Neuronal stem cell (in vitro differentiated cells): Measurements from ENCODE around the gene GRIFIN.

Experiments used
- DNase-seq: peaks from one replicate; pipeline ENCODE4 v3.0.0-alpha.2; 2013; ENCODE audit warnings: low spot score
- H2AFZ ChIP-seq: one replicate; pipeline ENCODE4 v1.6.1; 2013; ENCODE audit warnings: mild to moderate bottlenecking, low read length, inconsistent platforms
- H2AK5ac ChIP-seq: 2 replicates; pipeline ENCODE4 v1.6.1; 2013; ENCODE audit warnings: low read depth, mild to moderate bottlenecking, inconsistent platforms, low read length, moderate library complexity, mixed read lengths
- H2BK120ac ChIP-seq: 2 replicates; pipeline ENCODE4 v1.6.1; 2013; ENCODE audit warnings: low read depth, mild to moderate bottlenecking, inconsistent platforms, low read length, moderate library complexity, mixed read lengths
- H2BK12ac ChIP-seq: one replicate; pipeline ENCODE4 v1.6.1; 2013; ENCODE audit warnings: low read length, inconsistent platforms
- H2BK15ac ChIP-seq: 2 replicates; pipeline ENCODE4 v1.6.1; 2013; ENCODE audit warnings: mild to moderate bottlenecking, low read length, inconsistent platforms, mixed read lengths
- H2BK5ac ChIP-seq: one replicate; pipeline ENCODE4 v1.6.1; 2013; ENCODE audit warnings: inconsistent platforms, mild to moderate bottlenecking, low read length, moderate library complexity
- H3K14ac ChIP-seq: one replicate; pipeline ENCODE4 v1.6.1; 2013; ENCODE audit warnings: low read length, inconsistent platforms
- H3K18ac ChIP-seq: 2 replicates; pipeline ENCODE4 v1.6.1; 2013; ENCODE audit warnings: low read length, inconsistent platforms
- H3K23ac ChIP-seq: 2 replicates; pipeline ENCODE4 v1.6.1; 2013; ENCODE audit warnings: low read depth, mild to moderate bottlenecking, mixed read lengths, low read length, inconsistent platforms; ENCODE audit not compliant: poor library complexity
- H3K27ac ChIP-seq: replicated peaks from 3 replicates; pipeline ENCODE4 v1.5.1; 2013; ENCODE audit warnings: low read length, inconsistent platforms
- H3K27me3 ChIP-seq, 3 experiments: 2 replicates each; pipeline ENCODE4 v1.6.1; 2013; ENCODE audit warnings: low read length in 3 of 3, mild to moderate bottlenecking in 2 of 3, inconsistent platforms in 1 of 3, low read depth in 1 of 3, mixed read lengths in 1 of 3, moderate library complexity in 1 of 3; ENCODE audit not compliant: control insufficient read depth in 3 of 3, insufficient read depth in 3 of 3
- H3K36me3 ChIP-seq, 2 donors: replicated peaks in 1 of 2; 2 replicates each; pipeline ENCODE4 v1.6.1; 2013; ENCODE audit warnings: low read length in 2 of 2; ENCODE audit not compliant: control insufficient read depth in 2 of 2, insufficient read depth in 2 of 2
- H3K4ac ChIP-seq: 2 replicates; pipeline ENCODE4 v1.6.1; 2013; ENCODE audit warnings: inconsistent platforms, mild to moderate bottlenecking, low read length, moderate library complexity
- H3K4me1 ChIP-seq, 2 donors: 1 replicate in 1 of 2; 2 replicates in 1 of 2; pipeline ENCODE4 v1.6.1; 2013; ENCODE audit warnings: low read length in 2 of 2, low read depth in 1 of 2; ENCODE audit not compliant: control insufficient read depth in 2 of 2, insufficient read depth in 1 of 2
- H3K4me2 ChIP-seq: one replicate; pipeline ENCODE4 v1.6.1; 2013; ENCODE audit warnings: mild to moderate bottlenecking, low read length, inconsistent platforms; ENCODE audit not compliant: insufficient read depth, poor library complexity, severe bottlenecking
- H3K4me3 ChIP-seq, 2 donors: 2 replicates each; pipeline ENCODE4 v1.5.1; 2013; ENCODE audit warnings: low read length in 2 of 2, mild to moderate bottlenecking in 2 of 2, inconsistent platforms in 1 of 2, moderate library complexity in 1 of 2
- H3K79me1 ChIP-seq: one replicate; pipeline ENCODE4 v1.6.1; 2013; ENCODE audit warnings: low read depth, mild to moderate bottlenecking, inconsistent platforms, low read length, moderate library complexity
- H3K9ac ChIP-seq: one replicate; pipeline ENCODE4 v1.6.1; 2013; ENCODE audit warnings: mild to moderate bottlenecking, low read depth, low read length, inconsistent platforms; ENCODE audit not compliant: poor library complexity
- H3K9me3 ChIP-seq, 2 donors: replicated peaks in 1 of 2; 2 replicates each; pipeline versions ENCODE3 to v1.6.1; 2013; ENCODE audit warnings: low read length in 2 of 2, mild to moderate bottlenecking in 2 of 2, inconsistent platforms in 1 of 2, low read depth in 1 of 2, mixed read lengths in 1 of 2, moderate library complexity in 1 of 2; ENCODE audit not compliant: control insufficient read depth in 2 of 2, insufficient read depth in 1 of 2
- H4K8ac ChIP-seq: one replicate; pipeline ENCODE4 v1.6.1; 2013; ENCODE audit warnings: low read depth, mild to moderate bottlenecking, inconsistent platforms, low read length, moderate library complexity
- H4K91ac ChIP-seq: one replicate; pipeline ENCODE4 v1.6.1; 2013; ENCODE audit warnings: low read length, low read depth, mild to moderate bottlenecking, inconsistent platforms; ENCODE audit not compliant: poor library complexity
- WGBS, 2 donors: extraction: QIAGEN DNeasy Blood & Tissue Kit; methylation state at CpG; one replicate each; pipeline ENCODE4 v1.1.7; 2013; ENCODE audit warnings: missing lambda C conversion rate in 2 of 2, mixed read lengths in 1 of 2; ENCODE audit not compliant: insufficient read length in 2 of 2, insufficient replicate concordance in 1 of 2; ENCODE audit errors: extremely low coverage in 2 of 2; 5-methylcytosine and 5-hydroxymethylcytosine counted together

The GRIFIN gene

GRCh38 chr7:2468227-2468626 lies 8.0 kb downstream of the GRIFIN start:
- H3K23ac ChIP-seq = no peak overlapping the region
- WGBS, 2 donors = no CpG with 5 or more reads among the region's 7 CpGs
- H3K4me3 ChIP-seq = no peak overlapping the region
- peaks cover 13 to 26% of the 10 kb centered on the region in 2 donors for H3K4me1 ChIP-seq
- peak overlapping the region; percentile 44 for H3K9ac ChIP-seq
- no peak overlapping the region for H3K4me2 ChIP-seq
- H2BK5ac ChIP-seq = peak overlapping the region; percentile 90
- H3K4ac ChIP-seq = no peak overlapping the region
- no peak overlapping the region for H4K8ac ChIP-seq
- no peak for DNase-seq
- H3K36me3 ChIP-seq = no peaks in the 10 kb centered on the region
- peaks cover 0 to 6% of the 10 kb centered on the region in 2 donors for H3K9me3 ChIP-seq
- H2BK12ac ChIP-seq = no peak overlapping the region
- H2BK120ac ChIP-seq = peak overlapping the region; percentile 81
- H2AK5ac ChIP-seq = peak overlapping the region; percentile 99
- no peaks in the 10 kb centered on the region for H3K79me1 ChIP-seq
- H3K27ac ChIP-seq = no peak overlapping the region
- peak overlapping the region; percentile 74 for H3K18ac ChIP-seq
- no peak overlapping the region for H2AFZ ChIP-seq
- H3K14ac ChIP-seq = peak overlapping the region; percentile 56
- no peak overlapping the region for H4K91ac ChIP-seq
- H3K27me3 ChIP-seq = no peaks in the 10 kb centered on the region
- peak overlapping the region; percentile 96 for H2BK15ac ChIP-seq

GRCh38 chr7:2466675-2467074 lies 9.5 kb downstream of the GRIFIN start:
- H3K4me1 ChIP-seq = peaks cover 13 to 23% of the 10 kb centered on the region in 2 donors
- 100% methylated on average over 2 of the region's 10 CpGs; no CpG with 5 or more reads in 1 of the 2 donors for WGBS, 2 donors
- H2BK120ac ChIP-seq = no peak overlapping the region
- no peaks in the 10 kb centered on the region for H3K79me1 ChIP-seq
- no peak overlapping the region for H4K8ac ChIP-seq
- H3K4ac ChIP-seq = no peak overlapping the region
- H3K9ac ChIP-seq = no peak overlapping the region
- H4K91ac ChIP-seq = no peak overlapping the region
- no peak overlapping the region for H2BK12ac ChIP-seq
- H3K27me3 ChIP-seq = no peaks in the 10 kb centered on the region
- H3K18ac ChIP-seq = no peak overlapping the region
- no peak overlapping the region for H3K14ac ChIP-seq
- peaks cover 0 to 6% of the 10 kb centered on the region in 2 donors for H3K9me3 ChIP-seq
- no peak overlapping the region for H3K4me3 ChIP-seq
- H2BK5ac ChIP-seq = no peak overlapping the region
- H3K4me2 ChIP-seq = no peak overlapping the region
- no peak overlapping the region for H2BK15ac ChIP-seq
- no peaks in the 10 kb centered on the region for H3K36me3 ChIP-seq
- H2AK5ac ChIP-seq = no peak overlapping the region
- DNase-seq = no peak
- H2AFZ ChIP-seq = no peak overlapping the region
- no peak overlapping the region for H3K27ac ChIP-seq
- no peak overlapping the region for H3K23ac ChIP-seq

- Histone ChIP-seq H3K36me3 (no peaks in the 10 kb centered on the region), H3K14ac (no peak overlapping the region), H3K18ac (peak overlapping the region; percentile 24), H2BK120ac (no peak overlapping the region), H3K23ac (no peak overlapping the region), H3K4me1 (peaks cover 7 to 16% of the 10 kb centered on the region in 2 donors), H4K8ac (no peak overlapping the region), H2BK15ac (no peak overlapping the region), H3K4ac (no peak overlapping the region), H2BK5ac (no peak overlapping the region), H4K91ac (no peak overlapping the region), H2AK5ac (no peak overlapping the region), H2AFZ (peak overlapping the region; percentile 81), H3K9me3 (peaks cover 0 to 6% of the 10 kb centered on the region in 2 donors), H3K9ac (no peak overlapping the region), H3K4me3 (peak overlapping the region in 1 of 2 donors; percentile 3), H3K4me2 (no peak overlapping the region), H3K79me1 (no peaks in the 10 kb centered on the region), H3K27ac (peak overlapping the region; percentile 9), H3K27me3 (no peaks in the 10 kb centered on the region), H2BK12ac (no peak overlapping the region)
- WGBS, 2 donors = no CpG with 5 or more reads among the region's 12 CpGs
- no peak for DNase-seq
Measured at GRCh38 chr7:2465928-2466327, 10.3 kb downstream of the GRIFIN start.

GRCh38 chr7:2462731-2463130 lies 13.5 kb downstream of the GRIFIN start:
- no peak overlapping the region for H4K91ac ChIP-seq
- H3K27me3 ChIP-seq = no peaks in the 10 kb centered on the region
- H3K27ac ChIP-seq = no peak overlapping the region
- no peak overlapping the region for H4K8ac ChIP-seq
- peaks cover 3 to 9% of the 10 kb centered on the region in 2 donors for H3K4me1 ChIP-seq
- no peak overlapping the region for H3K14ac ChIP-seq
- no peak overlapping the region for H2BK12ac ChIP-seq
- peaks cover 0 to 6% of the 10 kb centered on the region in 2 donors for H3K9me3 ChIP-seq
- no peak overlapping the region for H2BK5ac ChIP-seq
- H2AFZ ChIP-seq = no peak overlapping the region
- no peak overlapping the region for H2BK15ac ChIP-seq
- WGBS, 2 donors = no CpG with 5 or more reads among the region's 3 CpGs
- H2AK5ac ChIP-seq = no peak overlapping the region
- no peak overlapping the region for H3K4me3 ChIP-seq
- H3K79me1 ChIP-seq = no peaks in the 10 kb centered on the region
- no peak overlapping the region for H2BK120ac ChIP-seq
- H3K4me2 ChIP-seq = no peak overlapping the region
- no peak overlapping the region for H3K23ac ChIP-seq
- H3K36me3 ChIP-seq = no peaks in the 10 kb centered on the region
- no peak overlapping the region for H3K18ac ChIP-seq
- no peak for DNase-seq
- no peak overlapping the region for H3K4ac ChIP-seq
- H3K9ac ChIP-seq = no peak overlapping the region
